CD8-positive, alpha-beta memory T cell (primary cell): ENCODE measurements around the gene CD24. TPM values are rescaled to one million over a fixed set of nuclear protein-coding genes. Genes with fewer than 3 reads are reported as not detected.
"Not testable (repeated sequence)": the region's sequence is repeated elsewhere in the genome, so short reads cannot be mapped to it uniquely, and the experiment has no call there.

Experiments used
- CTCF ChIA-PET: fragments of 350-600 bp; sonication (Branson Sonifier 250); formaldehyde crosslinking; loops from one replicate; lab custom pipeline; 2021; ENCODE audit warnings: antibody characterized with exemption; lab: Charles Lee
- POLR2A ChIA-PET: fragments of 350-600 bp; sonication (Branson Sonifier 250); formaldehyde crosslinking; loops from one replicate; lab custom pipeline; 2021; ENCODE audit warnings: antibody characterized with exemption; lab: Charles Lee
- DNase-seq, 5 donors: peaks; one replicate each; pipeline versions ENCODE4 v3.0.0 to v3.0.0-alpha.2; 2020 to 2022; ENCODE audit warnings: mixed read lengths in 1 of 5
- H3K27ac ChIP-seq: one replicate; pipeline ENCODE4 v1.7.0; 2013; ENCODE audit warnings: low read depth, mild to moderate bottlenecking, low read length, moderate library complexity
- H3K27me3 ChIP-seq: 2 replicates; pipeline ENCODE4 v1.7.0; 2013; ENCODE audit warnings: low read length, mild to moderate bottlenecking; ENCODE audit not compliant: insufficient read depth, poor library complexity, severe bottlenecking
- H3K36me3 ChIP-seq: 2 replicates; pipeline ENCODE4 v1.7.0; 2013; ENCODE audit warnings: mild to moderate bottlenecking, low read length, moderate library complexity; ENCODE audit not compliant: insufficient read depth
- H3K4me1 ChIP-seq: 2 replicates; pipeline ENCODE4 v1.7.0; 2013; ENCODE audit warnings: mild to moderate bottlenecking, low read length, moderate library complexity; ENCODE audit not compliant: insufficient read depth
- H3K4me3 ChIP-seq: 2 replicates; pipeline ENCODE4 v1.7.0; 2013; ENCODE audit warnings: mild to moderate bottlenecking, low read length
- H3K9me3 ChIP-seq: 2 replicates; pipeline ENCODE4 v1.7.0; 2013; ENCODE audit warnings: mild to moderate bottlenecking, low read length
- H3K27ac Mint-ChIP-seq, 8 donors: one replicate each; pipeline ENCODE4 v1.8.0; 2020 to 2021; ENCODE audit warnings: mixed read lengths in 8 of 8, mild to moderate bottlenecking in 6 of 8, inconsistent platforms in 3 of 8, moderate library complexity in 3 of 8
- H3K27me3 Mint-ChIP-seq, 2 donors: one replicate each; pipeline ENCODE4 v1.8.0; 2020 to 2021; ENCODE audit warnings: mixed read lengths in 2 of 2, mild to moderate bottlenecking in 1 of 2, moderate library complexity in 1 of 2
- H3K36me3 Mint-ChIP-seq, 3 donors: one replicate each; pipeline ENCODE4 v1.8.0; 2020 to 2021; ENCODE audit warnings: mixed read lengths in 3 of 3, inconsistent platforms in 1 of 3, mild to moderate bottlenecking in 1 of 3
- H3K4me1 Mint-ChIP-seq, 3 donors: one replicate each; pipeline ENCODE4 v1.8.0; 2020 to 2021; ENCODE audit warnings: mixed read lengths in 3 of 3, inconsistent platforms in 1 of 3, mild to moderate bottlenecking in 1 of 3
- H3K4me3 Mint-ChIP-seq, 7 donors: one replicate each; pipeline ENCODE4 v1.8.0; 2020 to 2021; ENCODE audit warnings: mixed read lengths in 7 of 7, mild to moderate bottlenecking in 6 of 7, moderate library complexity in 4 of 7, inconsistent platforms in 2 of 7
- H3K9me3 Mint-ChIP-seq, 5 donors: one replicate each; pipeline ENCODE4 v1.8.0; 2020 to 2022; ENCODE audit warnings: mixed read lengths in 5 of 5, mild to moderate bottlenecking in 3 of 5, moderate library complexity in 2 of 5, inconsistent platforms in 1 of 5
- polyA plus RNA-seq: library from polyadenylated mRNA; unstranded; fragments of 300-500 nt; fragmentation: Illumina TruSeq; gene quantifications from one replicate; pipeline ENCODE4 v1.2.3, GENCODE V29; 2021
- total RNA-seq, 2 experiments: library from RNA; stranded (reverse); gene quantifications; one replicate each; pipeline ENCODE4 v1.2.3, GENCODE V29; 2021

The CD24 gene
- total and polyA plus RNA-seq, 3 experiments from 2014 or later = not detected

DNA sequence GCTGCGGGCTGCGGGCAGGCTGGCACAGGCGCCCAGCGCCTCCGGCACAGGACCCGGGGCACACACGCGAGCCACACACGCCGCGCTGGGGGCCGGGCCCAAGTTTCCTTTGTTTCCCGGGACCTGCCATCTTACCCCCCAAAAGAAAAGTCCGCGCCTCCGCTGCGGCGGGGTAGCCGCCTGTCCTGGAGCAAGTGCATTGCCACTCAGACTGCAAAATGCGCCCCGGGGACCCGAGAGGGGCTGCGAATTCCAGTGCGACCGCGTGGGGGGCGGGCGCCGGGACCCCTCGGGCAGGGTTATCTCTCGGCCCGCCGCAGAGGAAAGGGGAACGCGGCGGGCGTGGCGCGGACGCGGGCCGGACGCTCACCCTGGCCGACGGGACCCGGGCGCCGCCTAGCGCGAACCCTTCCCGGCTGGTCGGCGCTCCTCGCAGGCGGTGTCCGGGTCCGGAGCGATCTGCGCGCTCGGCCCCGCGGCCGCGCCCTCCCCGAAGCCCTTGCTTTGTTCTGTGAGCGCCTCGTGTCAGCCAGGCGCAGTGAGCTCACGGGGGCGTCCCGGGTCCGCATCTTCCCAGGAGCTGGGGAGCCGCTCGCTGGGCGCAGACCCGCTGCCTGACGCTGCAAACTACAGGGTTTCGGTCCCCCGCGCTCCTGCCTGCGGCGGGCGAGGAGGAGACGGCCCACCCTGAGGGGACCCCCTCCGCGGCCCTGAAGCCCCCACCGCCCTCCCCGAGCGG is 639 bp upstream of the CD24 start:
- Mint-ChIP-seq H3K36me3 (no peaks in the 10 kb centered on the region), H3K27me3 (peaks cover 59 to 66% of the 10 kb centered on the region in 2 donors), H3K4me1 (peaks cover 8 to 24% (median 11%) of the 10 kb centered on the region in 3 donors), H3K27ac (no peak overlapping the region), H3K4me3 (peak overlapping the region in 4 of 7 donors; percentile 54 to 77 (median 66)), H3K9me3 (no peaks in the 10 kb centered on the region)
- peaks cover 22% of the 10 kb centered on the region for H3K27me3 ChIP-seq
- H3K4me3 ChIP-seq = no peak overlapping the region
- DNase-seq = no peak
- no peaks in the 10 kb centered on the region for H3K9me3 ChIP-seq
- peaks cover 8% of the 10 kb centered on the region for H3K4me1 ChIP-seq
- no peak overlapping the region for H3K27ac ChIP-seq
- no peaks in the 10 kb centered on the region for H3K36me3 ChIP-seq
- POLR2A ChIA-PET = no interaction called here
- CTCF ChIA-PET = no interaction called here

DNA sequence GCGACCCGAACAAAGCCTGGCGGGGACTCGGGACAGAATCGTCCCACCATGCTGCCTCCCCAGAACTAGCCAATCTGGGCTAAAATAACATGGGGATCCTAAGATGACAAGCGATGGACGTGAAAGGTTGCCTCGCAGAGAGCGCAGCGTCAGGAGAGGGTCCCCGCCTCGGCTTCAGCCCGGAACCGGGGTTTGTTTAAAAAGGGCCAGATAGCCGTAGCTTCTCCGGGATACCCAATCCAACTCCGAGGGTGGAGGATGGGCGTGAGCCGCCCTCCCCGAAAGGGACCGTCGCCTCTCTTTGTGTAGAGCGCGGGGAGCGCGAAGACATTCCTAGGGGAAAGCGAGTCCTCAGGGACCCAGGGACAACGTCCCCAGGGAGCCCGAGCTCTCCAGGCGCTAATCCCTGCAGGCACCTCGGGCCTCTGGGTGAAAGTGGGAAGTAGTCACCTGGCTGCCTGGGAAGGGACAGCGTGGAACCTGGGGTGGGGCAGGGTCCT is 643 bp downstream of the CD24 start:
- H3K27ac Mint-ChIP-seq = no peak overlapping the region
- H3K4me3 Mint-ChIP-seq = peak overlapping the region; percentile 27 to 78 (median 67)
- no peak for DNase-seq
- H3K27me3 ChIP-seq = peaks cover 22% of the 10 kb centered on the region
- peaks cover 8% of the 10 kb centered on the region for H3K4me1 ChIP-seq
- peaks cover 54 to 67% of the 10 kb centered on the region in 2 donors for H3K27me3 Mint-ChIP-seq
- ChIA-PET CTCF (no interaction called here), POLR2A (no interaction called here)
- peak overlapping the region; percentile 15 for H3K4me3 ChIP-seq
- no peaks in the 10 kb centered on the region for H3K36me3 Mint-ChIP-seq
- no peak overlapping the region for H3K27ac ChIP-seq
- H3K36me3 ChIP-seq = no peaks in the 10 kb centered on the region
- H3K9me3 Mint-ChIP-seq = no peaks in the 10 kb centered on the region
- no peaks in the 10 kb centered on the region for H3K9me3 ChIP-seq
- peaks cover 6 to 24% (median 11%) of the 10 kb centered on the region in 3 donors for H3K4me1 Mint-ChIP-seq

DNA sequence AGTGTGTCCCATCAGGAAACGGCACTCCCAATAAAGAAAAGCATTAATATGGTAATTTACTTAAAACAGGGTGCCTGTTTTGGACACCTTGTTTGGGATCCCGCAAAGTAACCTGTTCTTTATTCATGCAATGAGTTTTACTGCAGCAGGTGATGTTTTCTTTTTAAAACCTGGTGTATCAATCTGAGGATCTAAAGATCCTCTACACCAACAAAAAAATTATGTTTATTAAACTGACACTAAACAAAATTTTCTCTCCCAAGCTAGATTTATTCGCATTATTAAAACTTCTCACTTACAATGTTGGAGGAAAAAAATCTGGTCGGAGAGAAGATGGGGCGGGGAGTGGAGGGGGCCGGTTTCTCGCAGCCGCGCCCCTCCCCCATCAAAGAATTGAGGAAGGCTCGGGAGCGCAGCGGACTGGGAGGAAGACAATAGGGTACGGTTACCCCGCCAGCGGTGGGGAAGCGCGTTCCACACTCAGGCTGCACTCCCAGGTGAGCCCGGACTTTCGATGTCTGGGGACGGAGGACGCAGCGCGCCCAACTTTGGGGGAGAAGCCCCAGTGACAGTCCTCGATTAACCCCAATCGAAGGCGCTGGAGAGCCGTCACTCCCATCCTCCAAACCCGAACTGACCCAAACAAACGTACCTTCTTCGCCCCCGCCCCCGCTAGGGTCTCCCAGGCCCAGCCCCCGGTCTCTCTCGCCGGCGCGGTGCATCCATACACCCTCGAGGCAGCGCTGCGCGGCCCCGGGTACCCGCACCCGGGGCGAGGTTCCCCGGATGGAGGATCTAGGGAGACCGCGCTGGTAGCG is 1.3 kb downstream of the CD24 start:
- Mint-ChIP-seq H3K27ac (no peak overlapping the region), H3K4me1 (peaks cover 6 to 24% (median 11%) of the 10 kb centered on the region in 3 donors), H3K9me3 (no peaks in the 10 kb centered on the region), H3K27me3 (peaks cover 57 to 69% of the 10 kb centered on the region in 2 donors), H3K4me3 (peak overlapping the region in 6 of 7 donors; percentile 24 to 78 (median 66)), H3K36me3 (no peaks in the 10 kb centered on the region)
- H3K27me3 ChIP-seq = peaks cover 18% of the 10 kb centered on the region
- ChIA-PET CTCF (no interaction called here), POLR2A (no interaction called here)
- no peak overlapping the region for H3K4me3 ChIP-seq
- no peaks in the 10 kb centered on the region for H3K36me3 ChIP-seq
- no peaks in the 10 kb centered on the region for H3K9me3 ChIP-seq
- H3K27ac ChIP-seq = no peak overlapping the region
- no peak for DNase-seq
- H3K4me1 ChIP-seq = peaks cover 8% of the 10 kb centered on the region

DNA sequence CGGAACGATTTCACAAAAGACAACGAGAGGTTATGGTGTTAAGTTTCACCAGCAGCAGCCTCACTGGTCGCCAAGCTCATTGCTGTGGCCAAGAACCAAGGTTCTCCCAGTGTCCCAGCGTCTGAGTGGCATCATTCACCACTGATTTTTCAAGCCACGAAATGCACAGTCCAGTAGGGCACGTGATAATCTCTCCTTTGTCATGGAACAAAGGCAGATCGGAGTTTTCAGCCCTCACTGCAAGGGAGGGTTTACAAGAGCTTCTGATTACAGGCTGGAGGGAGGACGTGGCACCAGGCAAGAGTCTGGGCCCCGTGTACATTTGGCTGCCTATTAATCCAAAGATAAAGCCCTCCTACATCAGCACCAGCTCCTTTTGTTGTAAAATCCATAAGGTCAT is 2.0 kb downstream of the CD24 start:
- Mint-ChIP-seq H3K36me3 (no peaks in the 10 kb centered on the region), H3K27me3 (peaks cover 55 to 71% of the 10 kb centered on the region in 2 donors), H3K9me3 (no peaks in the 10 kb centered on the region), H3K4me3 (peak overlapping the region in 3 of 7 donors; percentile 1 to 47 (median 34)), H3K4me1 (peaks cover 6 to 24% (median 11%) of the 10 kb centered on the region in 3 donors), H3K27ac (no peak overlapping the region)
- H3K9me3 ChIP-seq = no peaks in the 10 kb centered on the region
- peaks cover 18% of the 10 kb centered on the region for H3K27me3 ChIP-seq
- no peaks in the 10 kb centered on the region for H3K36me3 ChIP-seq
- H3K4me3 ChIP-seq = no peak overlapping the region
- no peak for DNase-seq
- ChIA-PET CTCF (no interaction called here), POLR2A (interaction anchor here (0.6 kb wide), 1 partner anchor 312 kb away, joined by 3 read pairs; no protein-coding TSS in a partner anchor)
- H3K27ac ChIP-seq = no peak overlapping the region
- peaks cover 8% of the 10 kb centered on the region for H3K4me1 ChIP-seq

DNA sequence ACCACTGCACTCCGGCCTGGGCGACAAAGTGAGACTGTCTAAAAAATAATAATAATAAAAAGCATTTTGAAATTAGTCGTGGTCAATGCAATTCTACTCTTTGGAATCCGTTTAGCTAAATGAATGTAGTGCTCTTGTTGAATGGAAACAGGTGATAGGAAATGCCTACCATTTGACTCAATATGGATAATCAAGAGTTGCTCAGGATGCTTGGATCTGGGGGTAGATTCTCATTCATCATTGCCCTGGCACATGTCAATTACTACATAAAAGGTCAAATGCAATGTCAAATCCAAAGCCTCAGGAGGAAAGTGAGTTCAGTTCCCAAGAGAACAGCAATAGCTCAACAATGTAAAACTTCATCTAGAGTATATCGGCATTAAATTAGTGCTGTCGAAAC is 3.8 kb downstream of the CD24 start:
- H3K4me1 Mint-ChIP-seq = peaks cover 4 to 18% (median 7%) of the 10 kb centered on the region in 3 donors
- H3K27me3 ChIP-seq = peaks cover 12% of the 10 kb centered on the region
- CTCF ChIA-PET, H3K4me3 ChIP-seq, DNase-seq, H3K27ac Mint-ChIP-seq, H3K4me3 Mint-ChIP-seq, POLR2A ChIA-PET, H3K36me3 ChIP-seq, H3K9me3 ChIP-seq, H3K36me3 Mint-ChIP-seq, H3K27ac ChIP-seq, H3K4me1 ChIP-seq, H3K9me3 Mint-ChIP-seq: not testable (repeated sequence)
- peaks cover 38 to 60% of the 10 kb centered on the region in 2 donors for H3K27me3 Mint-ChIP-seq

DNA sequence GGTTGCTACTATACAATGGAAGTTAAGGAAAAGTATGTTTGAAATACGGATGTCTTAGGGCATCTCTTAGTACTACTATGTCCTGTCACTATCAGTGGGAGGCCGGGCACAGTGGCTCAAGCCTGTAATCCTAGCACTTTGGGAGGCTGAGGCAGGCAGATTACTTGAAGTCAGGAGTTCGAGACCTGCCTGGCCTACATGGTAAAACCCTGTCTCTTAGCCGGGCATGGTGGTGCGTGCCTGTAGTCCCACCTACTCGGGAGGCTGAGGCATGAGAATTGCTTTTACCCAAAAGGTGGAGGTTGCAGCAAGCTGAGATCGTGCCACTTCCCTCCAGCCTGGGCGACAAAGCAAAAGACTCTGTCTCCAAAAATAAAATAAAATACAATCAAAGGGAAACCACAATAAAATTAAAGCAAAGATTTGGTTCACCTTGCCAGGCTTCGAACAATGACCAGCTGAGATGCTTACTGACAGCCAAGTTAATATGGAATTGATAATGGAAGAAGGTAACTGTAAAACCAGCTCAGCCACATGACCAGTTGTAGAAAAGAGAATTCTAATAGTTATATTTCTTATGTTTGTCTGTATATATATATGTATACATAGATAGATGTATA is 6.5 kb downstream of the CD24 start:
- H3K27ac ChIP-seq = no peak overlapping the region
- no peak for DNase-seq
- H3K4me3 ChIP-seq = no peak overlapping the region
- H3K36me3 Mint-ChIP-seq = no peaks in the 10 kb centered on the region
- POLR2A ChIA-PET = no interaction called here
- H3K27ac Mint-ChIP-seq = no peak overlapping the region
- no peaks in the 10 kb centered on the region for H3K4me1 ChIP-seq
- no peaks in the 10 kb centered on the region for H3K9me3 Mint-ChIP-seq
- H3K36me3 ChIP-seq = no peaks in the 10 kb centered on the region
- peaks cover 7% of the 10 kb centered on the region for H3K27me3 ChIP-seq
- peaks cover 32 to 53% of the 10 kb centered on the region in 2 donors for H3K27me3 Mint-ChIP-seq
- H3K4me3 Mint-ChIP-seq = no peak overlapping the region
- CTCF ChIA-PET = no interaction called here
- no peaks in the 10 kb centered on the region for H3K9me3 ChIP-seq
- H3K4me1 Mint-ChIP-seq = peaks cover 0 to 4% (median under 1%) of the 10 kb centered on the region in 3 donors

DNA sequence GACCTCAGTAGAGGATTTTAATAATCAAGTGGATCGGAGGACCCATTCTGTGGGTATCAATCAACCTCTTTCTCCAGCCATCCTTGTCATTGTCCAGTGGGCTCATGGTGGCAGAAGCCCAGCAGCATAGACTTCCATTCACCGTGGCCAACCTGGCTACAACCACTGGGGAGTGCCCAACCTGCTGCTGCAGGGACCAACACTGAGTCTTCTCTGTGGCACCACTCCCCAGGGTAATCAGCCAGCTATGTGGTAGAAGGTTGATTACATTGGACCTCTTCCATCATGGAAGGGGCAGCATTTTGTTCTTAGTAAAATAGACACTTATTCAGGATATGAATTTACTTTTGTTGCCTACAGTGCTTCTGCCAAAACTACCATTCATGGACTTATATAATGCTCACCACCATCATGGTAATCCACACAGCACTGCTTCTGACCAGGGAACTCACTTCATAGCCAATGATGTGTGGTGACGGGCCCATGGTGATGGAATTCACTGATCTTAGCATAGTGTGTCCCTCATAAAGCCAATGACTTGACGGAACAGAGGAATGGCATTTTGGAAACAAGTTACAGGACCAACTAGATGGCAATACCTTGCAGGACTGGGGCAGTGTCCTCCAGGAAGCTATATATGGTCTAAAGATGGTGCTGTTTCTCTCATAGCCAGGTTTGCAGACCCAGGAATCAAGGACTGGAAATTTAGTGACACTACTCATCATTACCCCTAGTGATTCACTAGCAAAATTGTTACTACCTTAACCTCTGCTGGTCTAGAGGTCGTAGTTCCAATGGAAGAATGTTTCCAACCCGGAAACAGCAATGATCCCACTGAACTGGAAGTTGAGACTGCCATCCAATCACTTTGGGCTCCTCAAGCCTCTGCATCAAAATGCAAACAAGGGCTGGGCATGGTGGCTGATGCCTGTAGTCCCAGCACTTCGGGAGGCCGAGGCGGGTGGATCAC is 7.6 kb downstream of the CD24 start:
- H3K9me3 ChIP-seq = no peaks in the 10 kb centered on the region
- no peaks in the 10 kb centered on the region for H3K36me3 ChIP-seq
- H3K27ac ChIP-seq = no peak overlapping the region
- CTCF ChIA-PET = no interaction called here
- Mint-ChIP-seq H3K9me3 (no peaks in the 10 kb centered on the region), H3K27me3 (peaks cover 22 to 42% of the 10 kb centered on the region in 2 donors), H3K36me3 (no peaks in the 10 kb centered on the region), H3K27ac (peak overlapping the region in 1 of 8 donors; percentile 74), H3K4me1 (no peaks in the 10 kb centered on the region), H3K4me3 (no peak overlapping the region)
- no peaks in the 10 kb centered on the region for H3K27me3 ChIP-seq
- H3K4me1 ChIP-seq = no peaks in the 10 kb centered on the region
- POLR2A ChIA-PET = no interaction called here
- no peak overlapping the region for H3K4me3 ChIP-seq
- no peak for DNase-seq
